Fibroblast of the aortic adventitia (primary cell): ENCODE measurements around the gene VTI1A. TPM values are rescaled to one million over a fixed set of nuclear protein-coding genes. Genes with fewer than 3 reads are reported as not detected.

Source experiments
- DNase-seq: peaks from one replicate; pipeline ENCODE4 v3.0.0-alpha.2; 2010; ENCODE audit warnings: low read depth
- H3K4me3 ChIP-seq: 2 replicates; pipeline ENCODE4 v1.5.1; 2011; ENCODE audit warnings: low read depth, mild to moderate bottlenecking, control low read depth, low read length, moderate library complexity
- total RNA-seq: library from RNA; depleted of rRNA; stranded (reverse); fragments of >200 nt; gene quantifications from 2 replicates; pipeline ENCODE4 v1.2.3, GENCODE V29; 2012; ENCODE audit warnings: low replicate concordance
- TF ChIP-seq, protein P1 (sequence below): IDR thresholded peaks from 2 replicates; pipeline ENCODE4 v1.5.1; 2011; ENCODE audit warnings: mild to moderate bottlenecking, low read length, control low read depth, inconsistent platforms; ENCODE audit not compliant: insufficient read depth

VTI1A gene
- total RNA-seq, 1 donor: 44.5 TPM

DNA sequence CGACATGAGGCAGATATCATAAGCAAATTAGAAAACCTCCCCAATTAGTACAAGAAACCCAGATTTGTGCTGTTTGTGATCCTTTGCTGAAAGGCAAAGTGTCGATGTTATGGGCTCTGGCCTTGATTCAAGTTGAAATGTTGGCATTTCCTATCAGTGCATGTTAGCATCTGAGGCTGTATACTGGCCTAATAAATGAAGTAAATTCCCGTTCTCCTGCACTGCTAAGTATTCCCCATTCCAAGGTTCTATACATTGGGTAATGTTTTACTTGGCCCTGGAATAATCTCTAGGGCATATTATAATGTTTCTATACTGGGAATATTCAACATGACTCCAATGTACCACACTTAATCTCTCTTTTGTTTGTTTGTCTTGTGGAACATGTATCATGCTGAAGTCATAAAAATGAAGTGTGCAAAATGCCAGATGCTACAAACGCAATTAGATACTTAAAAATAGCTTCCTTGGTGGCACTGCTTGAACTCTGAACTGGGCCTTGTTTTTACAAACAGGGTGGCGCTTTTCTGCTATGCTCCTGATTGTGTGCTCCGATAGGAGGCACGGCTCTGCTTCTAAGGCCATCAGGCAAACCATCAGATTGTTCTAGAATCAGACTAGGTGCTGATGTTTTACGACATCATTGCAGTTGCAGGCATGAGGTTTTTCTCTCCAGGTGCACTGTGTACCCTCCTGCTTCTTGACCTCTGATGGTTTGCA lies 346.3 kb downstream of the VTI1A start:
- peak; percentile 55 for DNase-seq
- peak overlapping the region; percentile 34 for H3K4me3 ChIP-seq
- TF ChIP-seq, protein P1, sequence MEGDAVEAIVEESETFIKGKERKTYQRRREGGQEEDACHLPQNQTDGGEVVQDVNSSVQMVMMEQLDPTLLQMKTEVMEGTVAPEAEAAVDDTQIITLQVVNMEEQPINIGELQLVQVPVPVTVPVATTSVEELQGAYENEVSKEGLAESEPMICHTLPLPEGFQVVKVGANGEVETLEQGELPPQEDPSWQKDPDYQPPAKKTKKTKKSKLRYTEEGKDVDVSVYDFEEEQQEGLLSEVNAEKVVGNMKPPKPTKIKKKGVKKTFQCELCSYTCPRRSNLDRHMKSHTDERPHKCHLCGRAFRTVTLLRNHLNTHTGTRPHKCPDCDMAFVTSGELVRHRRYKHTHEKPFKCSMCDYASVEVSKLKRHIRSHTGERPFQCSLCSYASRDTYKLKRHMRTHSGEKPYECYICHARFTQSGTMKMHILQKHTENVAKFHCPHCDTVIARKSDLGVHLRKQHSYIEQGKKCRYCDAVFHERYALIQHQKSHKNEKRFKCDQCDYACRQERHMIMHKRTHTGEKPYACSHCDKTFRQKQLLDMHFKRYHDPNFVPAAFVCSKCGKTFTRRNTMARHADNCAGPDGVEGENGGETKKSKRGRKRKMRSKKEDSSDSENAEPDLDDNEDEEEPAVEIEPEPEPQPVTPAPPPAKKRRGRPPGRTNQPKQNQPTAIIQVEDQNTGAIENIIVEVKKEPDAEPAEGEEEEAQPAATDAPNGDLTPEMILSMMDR: no peak

DNA sequence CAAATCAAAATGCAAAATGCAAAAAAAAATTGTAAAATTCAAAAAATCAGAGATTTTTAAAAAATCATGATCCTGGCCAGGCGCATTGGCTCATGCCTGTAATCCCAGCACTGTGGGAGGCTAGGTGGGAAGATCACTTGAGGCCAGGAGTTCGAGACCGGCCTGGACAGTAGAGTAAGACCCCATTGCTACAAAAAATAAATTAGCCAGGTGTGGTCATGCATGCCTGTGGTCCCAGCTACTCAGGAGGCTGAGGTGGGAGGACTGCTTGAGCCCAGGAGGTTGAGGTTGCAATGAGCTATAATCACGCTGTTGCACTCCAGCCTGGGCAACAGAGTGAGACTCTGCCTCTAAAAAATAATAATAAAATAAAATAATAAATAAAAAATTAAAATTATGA lies 347.2 kb downstream of the VTI1A start:
- TF ChIP-seq, protein P1: no peak
- H3K4me3 ChIP-seq: no peak overlapping the region
- DNase-seq: no peak

DNA sequence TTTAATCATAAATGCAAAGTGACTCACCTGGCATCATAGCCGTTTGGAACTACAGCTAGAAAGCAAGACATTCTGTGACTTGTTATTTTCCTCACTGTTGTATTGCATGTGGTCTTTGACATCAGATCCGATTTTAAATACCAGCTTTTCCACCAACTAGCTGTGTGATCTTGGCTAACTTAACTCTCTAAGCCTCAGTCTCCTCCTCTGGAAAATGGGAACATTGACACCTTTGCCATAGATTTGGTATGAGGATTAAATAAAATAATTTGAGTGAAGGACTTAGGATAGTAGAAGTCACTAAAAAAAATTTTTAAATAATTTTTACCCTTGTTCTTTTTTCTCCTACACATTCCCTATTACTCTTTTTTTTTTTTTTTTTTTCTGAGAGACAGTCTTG lies 348.1 kb downstream of the VTI1A start:
- no peak overlapping the region for H3K4me3 ChIP-seq
- DNase-seq: no peak
- TF ChIP-seq, protein P1: no peak

DNA sequence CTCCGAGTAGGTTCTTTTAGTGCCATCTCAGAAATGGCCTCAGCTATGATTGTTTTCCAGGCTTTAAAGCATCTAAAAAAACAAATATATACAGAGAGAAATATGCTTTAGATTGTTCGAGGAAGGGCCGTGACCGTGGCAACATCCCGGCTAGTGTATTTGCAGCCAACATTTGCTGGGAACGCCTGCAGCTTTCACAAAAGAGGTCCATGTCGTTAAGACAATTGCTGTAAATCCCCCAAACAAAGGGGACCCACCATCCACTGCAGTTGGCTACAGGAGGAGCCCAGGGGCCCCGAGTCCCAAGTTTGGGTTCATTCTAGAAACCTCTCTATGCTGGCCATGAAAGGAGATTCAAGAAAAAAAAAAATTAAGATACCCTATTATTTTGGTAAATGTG lies 350.2 kb downstream of the VTI1A start:
- TF ChIP-seq, protein P1: no peak
- no peak for DNase-seq
- no peak overlapping the region for H3K4me3 ChIP-seq

DNA sequence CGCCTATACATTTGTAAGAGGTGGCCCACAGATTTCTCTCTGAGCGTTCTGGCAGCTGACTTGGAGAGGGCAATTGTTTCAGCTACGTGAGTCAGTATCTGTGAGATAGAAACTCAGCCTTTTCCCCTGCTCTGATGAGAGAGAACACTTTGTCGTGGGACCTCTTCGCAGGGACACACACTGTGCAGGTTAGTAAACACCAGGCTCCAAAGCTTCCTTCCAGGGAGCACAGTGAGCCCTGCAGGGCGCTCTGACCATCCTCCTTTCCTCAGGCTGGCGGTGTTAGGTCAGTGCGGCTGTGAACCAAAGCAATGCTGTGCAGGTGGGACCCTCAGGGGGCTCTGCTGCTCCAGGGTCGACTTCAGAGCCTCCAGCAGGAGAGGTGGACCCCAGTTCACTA lies 350.8 kb downstream of the VTI1A start:
- TF ChIP-seq, protein P1: no peak
- DNase-seq: no peak
- H3K4me3 ChIP-seq: no peak overlapping the region

DNA sequence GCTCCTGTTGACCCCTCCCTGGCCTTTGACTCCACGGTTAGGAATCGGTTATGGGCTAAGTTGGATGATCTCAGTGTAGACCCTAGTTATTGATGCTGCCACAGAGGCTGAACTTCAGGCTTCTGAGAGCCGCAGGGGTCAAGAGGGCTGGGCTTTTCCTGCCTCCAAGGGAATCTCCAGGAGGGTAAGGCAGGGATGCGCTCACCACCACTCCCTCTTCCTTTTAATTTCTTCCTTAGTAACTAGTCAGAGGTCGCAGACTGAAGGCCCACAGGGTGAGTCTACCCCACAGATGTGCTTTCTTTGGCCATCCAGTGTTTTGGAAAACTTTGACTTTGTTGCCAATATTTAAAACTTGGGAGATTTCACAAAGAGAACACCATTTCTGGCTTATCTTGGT lies 352.0 kb downstream of the VTI1A start:
- DNase-seq: no peak
- H3K4me3 ChIP-seq: no peak overlapping the region
- TF ChIP-seq, protein P1: no peak
